ENCODE data around the gene INSRR. TPM values are rescaled to one million over a fixed set of nuclear protein-coding genes. Genes with fewer than 3 reads are reported as not detected.

INSRR gene
- total RNA-seq = not detected in 2 replicates

GRCh38 chr1:156858959-156859522, at the start of gene INSRR:
INSRR (minus strand) TSS chr1:156859117; CDS start chr1:156858621, 496 bp downstream.

GRCh38 chr1:156893048-156893953, 34.4 kb upstream of the INSRR start, which contains the start of gene PEAR1:
PEAR1 (plus strand) TSS chr1:156893718; CDS start chr1:156903927, 10,209 bp downstream.

GRCh38 chr1:156860628-156861423, 1.9 kb upstream of the INSRR start, which contains the start of gene NTRK1:
NTRK1 (plus strand) TSS chr1:156860865; CDS start chr1:156860935, 70 bp downstream.

GRCh38 chr1:156816561-156817328, 42.2 kb downstream of the INSRR start, which contains the start of gene SH2D2A:
SH2D2A (minus strand) TSS chr1:156816848; CDS start chr1:156816708, 140 bp downstream.

Other genes starting within 250 kb of the INSRR start
- not detected in 2 replicates for gene HAPLN2, start 239.7 kb downstream of the INSRR start, total RNA-seq
- gene BCAN, start 217.0 kb downstream of the INSRR start, total RNA-seq = not detected in 2 replicates
- gene NES, start 181.7 kb downstream of the INSRR start, total RNA-seq = 81.5 and 125 TPM in 2 replicates
- not detected in 2 replicates for gene CRABP2, start 153.5 kb downstream of the INSRR start, total RNA-seq
- 5.7 and 13.2 TPM in 2 replicates for gene METTL25B, start 130.6 kb downstream of the INSRR start, total RNA-seq
- gene ISG20L2, start 130.4 kb downstream of the INSRR start, total RNA-seq = 4.4 and 9.9 TPM in 2 replicates
- 38.3 and 49.1 TPM in 2 replicates for gene MRPL24, start 118.0 kb downstream of the INSRR start, total RNA-seq
- gene HDGF, start 107.4 kb downstream of the INSRR start, total RNA-seq = 155 and 276 TPM in 2 replicates
- 8.1 and 16.3 TPM in 2 replicates for gene PRCC, start 91.6 kb downstream of the INSRR start, total RNA-seq
- not detected in 2 replicates for gene SH2D2A, start 42.3 kb downstream of the INSRR start, total RNA-seq
- 0.06 TPM in 1 of 2 replicates, not detected in the other for gene NTRK1, start 1.7 kb upstream of the INSRR start, total RNA-seq
- 11.0 and 35.0 TPM in 2 replicates for gene PEAR1, start 34.6 kb upstream of the INSRR start, total RNA-seq
- gene LRRC71, start 61.5 kb upstream of the INSRR start, total RNA-seq = 0.16 and 0.19 TPM in 2 replicates
- 14.4 and 28.1 TPM in 2 replicates for gene ARHGEF11, start 186.6 kb upstream of the INSRR start, total RNA-seq
- gene ETV3L, start 240.7 kb upstream of the INSRR start, total RNA-seq = not detected in 2 replicates

Measured in bladder microvascular endothelial cell (primary cell).